Measurements from ENCODE around the gene DDX41. TPM values are rescaled to one million over a fixed set of nuclear protein-coding genes. Genes with fewer than 3 reads are reported as not detected.
A peak's percentile ranks its signal among the peaks of the same experiment; 100 is the strongest.

The DDX41 gene
- total RNA-seq, 1 experiment from 2014 or later, result 137 TPM

DNA sequence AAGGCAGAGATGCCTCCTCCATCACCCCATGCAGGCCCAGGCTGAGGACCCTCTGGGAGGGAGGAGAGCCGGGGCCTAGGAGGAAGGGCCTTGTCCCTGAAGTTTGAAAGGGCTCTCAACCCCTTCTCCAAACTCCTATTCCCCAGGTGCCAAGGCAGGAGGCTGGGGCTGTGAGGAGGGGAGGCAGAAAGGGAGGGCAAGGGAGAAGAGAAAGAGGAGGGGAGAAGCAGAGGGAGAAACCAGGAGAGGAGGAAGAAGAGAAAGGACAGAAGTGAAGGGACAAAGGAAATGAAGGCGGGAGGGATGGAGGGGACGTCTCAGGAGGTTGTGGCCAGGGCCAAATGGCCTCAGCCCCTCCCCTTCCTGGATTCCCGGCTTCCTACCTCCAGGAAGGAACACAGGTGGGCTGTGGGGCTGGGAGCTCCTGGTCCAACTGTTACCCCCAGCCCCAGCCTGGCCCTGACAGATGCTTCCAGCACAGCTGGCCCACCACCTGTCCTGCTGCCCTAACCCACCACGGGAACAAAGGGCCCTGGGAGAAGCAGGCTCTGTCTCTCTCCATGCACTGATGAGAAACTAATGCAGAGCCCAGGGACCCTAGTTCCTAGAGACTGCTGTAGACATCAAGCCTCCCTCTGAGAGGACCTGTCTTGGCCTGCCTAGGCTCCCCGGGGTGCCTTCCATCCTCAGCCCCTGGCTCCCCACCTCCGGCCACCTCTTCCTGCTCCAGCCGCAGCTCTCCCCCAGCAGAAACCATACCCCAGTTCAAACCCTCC, 46.8 kb downstream of the DDX41 start:
- Mint-ChIP-seq H3K4me3 (ENCODE audit: unreplicated experiment) (peak overlapping the region; percentile 43), H3K27me3 (ENCODE audit: insufficient read depth, unreplicated experiment) (no peaks in the 10 kb centered on the region), H3K36me3 (ENCODE audit: insufficient read depth, unreplicated experiment) (peaks cover 54% of the 10 kb centered on the region), H3K27ac (ENCODE audit: unreplicated experiment) (peak overlapping the region; percentile 86), H3K9me3 (ENCODE audit: unreplicated experiment) (no peaks in the 10 kb centered on the region), H3K4me1 (ENCODE audit: low read depth, unreplicated experiment) (peaks cover 32% of the 10 kb centered on the region)
- BruUV-seq (replicated peaks), result no TSS peak
- POLR2A ChIA-PET, result no interaction called here
- CTCF ChIA-PET, result interaction anchor here (0.9 to 1.4 kb wide), 4 partner anchors 12 to 91 kb away, joined by 3 to 5 read pairs (median 3); partner anchors contain the start of gene PDLIM7
- H3K4me1 ChIP-seq, result peaks cover 45% of the 10 kb centered on the region
- TF ChIP-seq, protein P1, sequence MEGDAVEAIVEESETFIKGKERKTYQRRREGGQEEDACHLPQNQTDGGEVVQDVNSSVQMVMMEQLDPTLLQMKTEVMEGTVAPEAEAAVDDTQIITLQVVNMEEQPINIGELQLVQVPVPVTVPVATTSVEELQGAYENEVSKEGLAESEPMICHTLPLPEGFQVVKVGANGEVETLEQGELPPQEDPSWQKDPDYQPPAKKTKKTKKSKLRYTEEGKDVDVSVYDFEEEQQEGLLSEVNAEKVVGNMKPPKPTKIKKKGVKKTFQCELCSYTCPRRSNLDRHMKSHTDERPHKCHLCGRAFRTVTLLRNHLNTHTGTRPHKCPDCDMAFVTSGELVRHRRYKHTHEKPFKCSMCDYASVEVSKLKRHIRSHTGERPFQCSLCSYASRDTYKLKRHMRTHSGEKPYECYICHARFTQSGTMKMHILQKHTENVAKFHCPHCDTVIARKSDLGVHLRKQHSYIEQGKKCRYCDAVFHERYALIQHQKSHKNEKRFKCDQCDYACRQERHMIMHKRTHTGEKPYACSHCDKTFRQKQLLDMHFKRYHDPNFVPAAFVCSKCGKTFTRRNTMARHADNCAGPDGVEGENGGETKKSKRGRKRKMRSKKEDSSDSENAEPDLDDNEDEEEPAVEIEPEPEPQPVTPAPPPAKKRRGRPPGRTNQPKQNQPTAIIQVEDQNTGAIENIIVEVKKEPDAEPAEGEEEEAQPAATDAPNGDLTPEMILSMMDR (IDR thresholded peaks at IDR 0.05; ENCODE audit: insufficient read depth in 1 of 2, low read depth in 1 of 2, low read length in 1 of 2, severe bottlenecking in 1 of 2, unreplicated experiment in 1 of 2), result no peak
- no peak overlapping the region for H3K4me3 ChIP-seq (ENCODE audit: low read depth, low read length)
- H3K9me3 ChIP-seq, result no peaks in the 10 kb centered on the region
- H3K27me3 ChIP-seq (replicated peaks; ENCODE audit: control insufficient read depth, insufficient read depth, low read length), result no peaks in the 10 kb centered on the region
- intact Hi-C loops (cut with micrococcal nuclease; ENCODE audit: unreplicated experiment), result no loop called here
- peaks cover 9% of the 10 kb centered on the region for H3K36me3 ChIP-seq (ENCODE audit: control insufficient read depth, insufficient read depth, low read length)
- DNase-seq, result no peak

DNA sequence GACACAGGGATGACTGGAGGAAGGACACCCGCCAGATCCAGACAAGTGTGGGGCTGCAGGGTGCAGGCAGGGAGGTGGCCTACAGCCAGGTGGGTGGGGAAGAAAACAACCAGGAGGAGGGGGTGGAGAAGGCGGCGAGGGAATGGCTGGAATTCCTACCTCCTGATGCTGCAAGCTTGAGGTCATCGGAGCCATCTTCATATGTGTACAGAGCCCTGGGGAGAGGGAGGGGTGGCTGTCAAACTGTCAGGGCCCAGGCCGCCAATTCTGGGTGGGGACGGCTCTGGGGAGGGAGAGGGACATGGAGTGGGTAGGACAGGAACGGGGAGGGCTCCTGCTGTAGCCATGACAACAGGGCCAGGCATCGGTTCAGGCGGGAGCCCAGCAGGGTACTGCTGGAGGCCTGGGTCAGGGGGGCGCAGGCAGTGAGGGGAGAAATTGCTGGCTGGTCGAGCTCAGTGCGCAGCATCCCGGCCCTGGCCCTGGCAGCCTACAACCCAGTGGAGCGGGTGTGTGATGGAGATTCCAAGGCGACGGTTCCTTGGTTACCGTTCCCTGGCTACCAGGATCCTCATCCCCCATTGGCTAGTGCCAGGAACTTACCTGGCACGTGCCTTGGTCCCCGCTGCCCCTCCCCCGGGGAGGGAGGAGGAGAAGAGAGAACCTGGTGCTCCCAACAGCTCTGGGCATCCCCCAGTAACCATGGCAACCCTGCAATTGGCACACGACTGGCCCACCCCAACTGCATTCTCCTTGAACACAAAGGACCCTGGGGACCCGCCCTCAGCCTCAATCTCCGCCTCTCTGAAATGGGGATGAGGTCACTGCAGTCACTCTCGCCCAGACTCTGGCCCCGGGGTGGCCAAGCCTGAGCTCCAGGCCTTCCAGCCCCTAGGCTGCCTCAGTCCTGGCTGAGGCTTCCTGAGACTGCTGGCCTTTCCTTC, 47.8 kb downstream of the DDX41 start:
- CTCF ChIA-PET, result interaction anchor here (1.0 to 1.4 kb wide), 3 partner anchors 11 to 90 kb away, joined by 3 to 5 read pairs (median 3); no protein-coding TSS in a partner anchor
- Mint-ChIP-seq H3K9me3 (ENCODE audit: unreplicated experiment) (no peaks in the 10 kb centered on the region), H3K27ac (ENCODE audit: unreplicated experiment) (peak overlapping the region; percentile 86), H3K4me1 (ENCODE audit: low read depth, unreplicated experiment) (peaks cover 26% of the 10 kb centered on the region), H3K4me3 (ENCODE audit: unreplicated experiment) (peak overlapping the region; percentile 57), H3K36me3 (ENCODE audit: insufficient read depth, unreplicated experiment) (peaks cover 62% of the 10 kb centered on the region), H3K27me3 (ENCODE audit: insufficient read depth, unreplicated experiment) (no peaks in the 10 kb centered on the region)
- peaks cover 9% of the 10 kb centered on the region for H3K36me3 ChIP-seq (ENCODE audit: control insufficient read depth, insufficient read depth, low read length)
- H3K27me3 ChIP-seq (replicated peaks; ENCODE audit: control insufficient read depth, insufficient read depth, low read length), result no peaks in the 10 kb centered on the region
- BruUV-seq (replicated peaks), result no TSS peak
- POLR2A ChIA-PET, result interaction anchor here (1.0 kb wide), 1 partner anchor 28 kb away, joined by 4 read pairs; the partner anchor contains the start of gene PDLIM7
- TF ChIP-seq, protein P1 (IDR thresholded peaks at IDR 0.05; ENCODE audit: insufficient read depth in 1 of 2, low read depth in 1 of 2, low read length in 1 of 2, severe bottlenecking in 1 of 2, unreplicated experiment in 1 of 2), result no peak
- intact Hi-C loops (cut with micrococcal nuclease; ENCODE audit: unreplicated experiment), result no loop called here
- no peak overlapping the region for H3K4me3 ChIP-seq (ENCODE audit: low read depth, low read length)
- DNase-seq, result peak; percentile 74 to 81
- peaks cover 42% of the 10 kb centered on the region for H3K4me1 ChIP-seq
- H3K9me3 ChIP-seq, result no peaks in the 10 kb centered on the region

DNA sequence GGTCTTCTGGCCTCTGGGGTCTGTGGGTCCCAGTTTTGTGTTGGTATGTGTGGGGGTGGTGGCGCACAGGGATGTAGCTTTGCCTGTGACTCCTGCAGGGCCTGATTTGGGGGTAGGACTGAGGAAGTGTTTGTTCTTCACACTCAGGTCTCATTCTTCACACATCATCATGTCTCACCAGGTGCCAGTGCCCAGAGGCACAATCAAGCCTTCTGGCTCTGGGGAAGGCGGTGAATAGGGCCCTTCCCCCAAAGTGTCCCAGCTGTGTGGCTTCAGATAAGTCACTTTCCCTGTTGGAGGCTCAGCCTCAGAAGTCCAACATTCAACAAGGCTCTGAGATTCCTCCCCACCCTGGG, 48.5 kb downstream of the DDX41 start:
- peaks cover 24% of the 10 kb centered on the region for H3K4me1 Mint-ChIP-seq (ENCODE audit: low read depth, unreplicated experiment)
- H3K9me3 Mint-ChIP-seq (ENCODE audit: unreplicated experiment), result no peaks in the 10 kb centered on the region
- BruUV-seq (replicated peaks), result no TSS peak
- ChIA-PET POLR2A (interaction anchor here (1.0 kb wide), 1 partner anchor 29 kb away, joined by 4 read pairs; the partner anchor contains the start of gene PDLIM7), CTCF (interaction anchor here (1.4 kb wide), 1 partner anchor 89 kb away, joined by 5 read pairs; no protein-coding TSS in a partner anchor)
- no peaks in the 10 kb centered on the region for H3K9me3 ChIP-seq
- TF ChIP-seq, protein P1 (IDR thresholded peaks at IDR 0.05; ENCODE audit: insufficient read depth in 1 of 2, low read depth in 1 of 2, low read length in 1 of 2, severe bottlenecking in 1 of 2, unreplicated experiment in 1 of 2), result no peak
- intact Hi-C loops (cut with micrococcal nuclease; ENCODE audit: unreplicated experiment), result no loop called here
- no peak overlapping the region for H3K4me3 ChIP-seq (ENCODE audit: low read depth, low read length)
- H3K36me3 Mint-ChIP-seq (ENCODE audit: insufficient read depth, unreplicated experiment), result peaks cover 68% of the 10 kb centered on the region
- H3K27me3 Mint-ChIP-seq (ENCODE audit: insufficient read depth, unreplicated experiment), result no peaks in the 10 kb centered on the region
- DNase-seq, result no peak
- H3K4me3 Mint-ChIP-seq (ENCODE audit: unreplicated experiment), result peak overlapping the region; percentile 57
- peaks cover 9% of the 10 kb centered on the region for H3K36me3 ChIP-seq (ENCODE audit: control insufficient read depth, insufficient read depth, low read length)
- H3K27me3 ChIP-seq (replicated peaks; ENCODE audit: control insufficient read depth, insufficient read depth, low read length), result no peaks in the 10 kb centered on the region
- peak overlapping the region; percentile 86 for H3K27ac Mint-ChIP-seq (ENCODE audit: unreplicated experiment)
- peaks cover 41% of the 10 kb centered on the region for H3K4me1 ChIP-seq

Data from Caco-2 (cell line).